K562 (cell line): Measurements from ENCODE around the gene GPR15. TPM values are rescaled to one million over a fixed set of nuclear protein-coding genes. Genes with fewer than 3 reads are reported as not detected.
A peak's percentile ranks its signal among the peaks of the same experiment; 100 is the strongest.

Experiments
- ATAC-seq: fragments of 200-7000 bp; cut with Tn5 transposase; 3 replicates; pipeline ENCODE4 v1.9.1; 2020; ENCODE audit warnings: moderate library complexity
- BruUV-seq: library from RNA; stranded (reverse); fragments of 400-500 nt; replicated peaks from 2 replicates; lab custom pipeline; 2021; lab: Mats Ljungman, UMichigan
- CTCF ChIA-PET: fragments of 300-600 bp; formaldehyde crosslinking; extraction: SDS; loops from one replicate; lab custom pipeline; 2021; ENCODE audit warnings: low intra/inter-chr PET ratio; lab: Yijun Ruan, JAX
- POLR2A ChIA-PET: fragments of 300-600, 350-650 bp; sonication (Branson Sonifier 250); formaldehyde crosslinking; extraction: SDS; loops from one replicate; lab custom pipeline; 2021; ENCODE audit warnings: antibody characterized with exemption, inconsistent platforms; lab: Yijun Ruan, JAX
- DNase-seq, 4 experiments: peaks; one replicate each; pipeline versions ENCODE4 v3.0.0 to v3.0.0-alpha.2; 2011 to 2018; ENCODE audit warnings: low spot score in 3 of 4, mixed read lengths in 3 of 4; ENCODE audit errors: extremely low read depth in 1 of 4
- FAIRE-seq: peaks from 2 replicates; lab custom pipeline; 2011; peaks lifted over from hg19 to GRCh38; lab: Jason Lieb, UNC
- H2AFZ ChIP-seq: 2 replicates; pipeline ENCODE4 v1.6.0; 2011; ENCODE audit warnings: low read depth, low read length, control low read depth, inconsistent platforms
- H3K27ac ChIP-seq: fragments of 200-600 bp; 3 replicates; pipeline ENCODE4 v1.8.0; 2011; ENCODE audit warnings: low read depth, mild to moderate bottlenecking, control low read depth, inconsistent platforms, low read length, moderate library complexity, mixed read lengths; ENCODE audit errors: extremely low read depth
- H3K27me3 ChIP-seq, 2 experiments: fragments of 300-600 bp in 1 of 2; 2 replicates in 1 of 2; 3 replicates in 1 of 2; pipeline versions ENCODE4 v1.6.0 to v1.8.0; 2011; ENCODE audit warnings: inconsistent platforms in 2 of 2, low read length in 2 of 2, mild to moderate bottlenecking in 1 of 2, mixed read lengths in 1 of 2, moderate library complexity in 1 of 2; ENCODE audit not compliant: control insufficient read depth in 2 of 2, insufficient read depth in 2 of 2
- H3K36me3 ChIP-seq: fragments of 300-600 bp; 3 replicates; pipeline ENCODE4 v1.8.0; 2011; ENCODE audit warnings: mild to moderate bottlenecking, low read length, inconsistent platforms; ENCODE audit not compliant: control insufficient read depth, insufficient read depth
- H3K4me1 ChIP-seq, 2 experiments: fragments of 200-600 bp in 1 of 2; replicated peaks in 1 of 2; 2 replicates in 1 of 2; 3 replicates in 1 of 2; pipeline versions ENCODE4 v1.5.1 to v1.8.0; 2011; ENCODE audit warnings: inconsistent platforms in 2 of 2, low read length in 2 of 2, mild to moderate bottlenecking in 1 of 2, mixed read lengths in 1 of 2, moderate library complexity in 1 of 2; ENCODE audit not compliant: control insufficient read depth in 2 of 2, insufficient read depth in 2 of 2
- H3K4me2 ChIP-seq: 2 replicates; pipeline ENCODE4 v1.6.1; 2011; ENCODE audit warnings: low read length, control low read depth, inconsistent platforms, mixed read lengths; ENCODE audit not compliant: insufficient read depth
- H3K4me3 ChIP-seq: fragments of 200-600 bp; sonication (generic), shearing (Covaris generic); 2 replicates; pipeline ENCODE4 v1.5.1; 2016; ENCODE audit warnings: control low read depth, inconsistent platforms
- H3K79me2 ChIP-seq: fragments of 200-600 bp; 3 replicates; pipeline ENCODE4 v1.8.0; 2011; ENCODE audit warnings: low read length, inconsistent platforms; ENCODE audit not compliant: control insufficient read depth, insufficient read depth
- H3K9ac ChIP-seq, 2 experiments: 2 replicates each; pipeline versions ENCODE4 v1.6.0 to v1.6.1; 2011; ENCODE audit warnings: low read depth in 2 of 2, low read length in 2 of 2, control low read depth in 1 of 2, inconsistent platforms in 1 of 2, mild to moderate bottlenecking in 1 of 2, mixed read lengths in 1 of 2; ENCODE audit not compliant: insufficient read depth in 1 of 2
- H3K9me1 ChIP-seq: one replicate; pipeline ENCODE4 v1.6.0; 2011; ENCODE audit warnings: inconsistent platforms, mild to moderate bottlenecking, low read length, moderate library complexity; ENCODE audit not compliant: control insufficient read depth, insufficient read depth
- H3K9me3 ChIP-seq: replicated peaks from 2 replicates; pipeline ENCODE4 v1.5.1; 2011; ENCODE audit warnings: low read depth, low read length, inconsistent platforms; ENCODE audit not compliant: control insufficient read depth, insufficient read depth
- H4K20me1 ChIP-seq: replicated peaks from 2 replicates; pipeline ENCODE4 v1.6.1; 2011; ENCODE audit warnings: low read length, inconsistent platforms, mixed read lengths; ENCODE audit not compliant: control insufficient read depth, insufficient read depth
- BRD9 ChIP-seq: fragments of 450-650 bp; IDR thresholded peaks from 2 replicates; pipeline ENCODE4 v1.6.1; 2018; ENCODE audit warnings: low read depth; ENCODE audit not compliant: partially characterized antibody
- CAMTA2 ChIP-seq: fragments of 250-450 bp; sonication (Bioruptor Pico); conservative IDR thresholded peaks from 2 replicates; pipeline ENCODE4 v1.5.1; 2022
- CHD1 ChIP-seq: fragments of 200-600 bp; sonication (generic); IDR thresholded peaks from one replicate; pipeline ENCODE4 v1.6.1; 2012; ENCODE audit warnings: mild to moderate bottlenecking, moderate library complexity, low read length, inconsistent platforms
- DIDO1 ChIP-seq: fragments of 450-650 bp; IDR thresholded peaks from 2 replicates; pipeline ENCODE4 v1.6.1; 2016; ENCODE audit warnings: low read depth, missing biosample characterization, missing genetic modification characterization
- DPF2 ChIP-seq: fragments of 450-650 bp; IDR thresholded peaks from 2 replicates; pipeline ENCODE4 v1.6.1; 2016
- FOXK2 ChIP-seq, 2 experiments: fragments of 450-650 bp; IDR thresholded peaks in 1 of 2; conservative IDR thresholded peaks in 1 of 2; 2 replicates each; pipeline ENCODE4 v1.6.1; 2016; ENCODE audit warnings: low read depth in 2 of 2, mild to moderate bottlenecking in 1 of 2
- GABPB2 ChIP-seq: fragments of 250-450 bp; sonication (Bioruptor Pico); conservative IDR thresholded peaks from 2 replicates; pipeline ENCODE4 v1.5.1; 2021; ENCODE audit warnings: mild to moderate bottlenecking
- L3MBTL2 ChIP-seq: fragments of 450-650 bp; IDR thresholded peaks from 2 replicates; pipeline ENCODE4 v1.6.1; 2016; ENCODE audit warnings: mild to moderate bottlenecking, moderate library complexity
- PCBP2 ChIP-seq: fragments of 200-400 bp; formaldehyde crosslinking; IDR thresholded peaks from 2 replicates; pipeline ENCODE4 v1.6.1; 2018; ENCODE audit warnings: low read length, low read depth, mild to moderate bottlenecking, moderate library complexity; ENCODE audit not compliant: poor library complexity, severe bottlenecking
- PHF20 ChIP-seq: fragments of 450-650 bp; IDR thresholded peaks from 2 replicates; pipeline ENCODE4 v1.6.1; 2018; ENCODE audit not compliant: partially characterized antibody
- POU5F1 ChIP-seq: fragments of 150-350 bp; IDR thresholded peaks from 2 replicates; pipeline ENCODE4 v1.6.1; 2014; ENCODE audit warnings: borderline replicate concordance, low read length, low read depth, mild to moderate bottlenecking; ENCODE audit not compliant: partially characterized antibody
- RFX7 ChIP-seq: fragments of 250-450 bp; sonication (Bioruptor Pico); IDR thresholded peaks from 2 replicates; pipeline ENCODE4 v1.5.1; 2021; ENCODE audit warnings: mild to moderate bottlenecking
- YBX1 ChIP-seq: fragments of 450-650 bp; IDR thresholded peaks from 2 replicates; pipeline ENCODE4 v1.7.1; 2016; ENCODE audit warnings: mild to moderate bottlenecking
- ZBTB8A ChIP-seq: fragments of 450-650 bp; IDR thresholded peaks from 2 replicates; pipeline ENCODE4 v1.6.1; 2018; ENCODE audit warnings: mild to moderate bottlenecking, moderate library complexity; ENCODE audit not compliant: partially characterized antibody
- ZNF140 ChIP-seq: fragments of 250-450 bp; sonication (Bioruptor Pico); IDR thresholded peaks from 2 replicates; pipeline ENCODE4 v1.8.0; 2021; ENCODE audit warnings: moderate library complexity, mild to moderate bottlenecking, inconsistent platforms
- ZNF324 ChIP-seq: fragments of 250-450 bp; sonication (Bioruptor Pico); IDR thresholded peaks from 2 replicates; pipeline ENCODE4 v1.4.0; 2020; ENCODE audit warnings: mild to moderate bottlenecking
- ZNF41 ChIP-seq: fragments of 250-450 bp; sonication (Bioruptor Pico); conservative IDR thresholded peaks from 2 replicates; pipeline ENCODE4 v1.4.0; 2020; ENCODE audit warnings: mild to moderate bottlenecking
- WGBS: fragments of 100-300 bp; shearing (Covaris generic); methylation state at CpG from one replicate; pipeline ENCODE4 v1.1.6; 2016; ENCODE audit warnings: low coverage, mixed read lengths; ENCODE audit not compliant: insufficient coverage; ENCODE audit errors: missing lambda C conversion rate; 5-methylcytosine and 5-hydroxymethylcytosine counted together
- in situ Hi-C: fragments of 300-500 bp; cut with MboI; formaldehyde crosslinking; loops from 4 replicates; pipeline ENCODE4 v1.15.0; 2018; ENCODE audit warnings: inconsistent platforms, mixed read lengths
- intact Hi-C: fragments of 100-400 bp; cut with micrococcal nuclease; formaldehyde crosslinking; loops from 2 replicates; pipeline ENCODE4 v1.14.2; 2022
- polyA plus RNA-seq, 8 experiments: library from polyadenylated mRNA; depleted of rRNA in 4 of 8; stranded (reverse) in 5 of 8; unstranded in 3 of 8; fragments of >200 nt; fragmentation: Nextera tagmentation in 2 of 8; fragmentation: Illumina TruSeq in 1 of 8; extraction: Ambion mirVana in 2 of 8; extraction: Trizol in 1 of 8; gene quantifications; 2 replicates each; pipeline versions ENCODE4 v1.2.1 to v1.2.3, GENCODE V29; 2011 to 2014; ENCODE audit warnings: inconsistent platforms in 1 of 8, missing spikeins in 1 of 8
- total RNA-seq, 7 experiments: library from RNA; depleted of rRNA in 6 of 7; stranded (reverse); fragments of >200 nt in 6 of 7; fragmentation: Illumina TruSeq in 2 of 7; extraction: Trizol in 2 of 7; gene quantifications; 2 replicates each; pipeline versions ENCODE4 v1.2.1 to v1.2.3, GENCODE V29; 2011 to 2021; ENCODE audit warnings: low replicate concordance in 1 of 7
- TF ChIP-seq, protein P1 (sequence below): fragments of 250-450 bp; sonication (Bioruptor Pico); IDR thresholded peaks from 2 replicates; pipeline ENCODE4 v1.5.0; 2021; ENCODE audit warnings: mild to moderate bottlenecking, borderline replicate concordance
- TF ChIP-seq, protein P2 (sequence below): fragments of 200-800 bp; sonication (Bioruptor generic); IDR thresholded peaks from 2 replicates; pipeline ENCODE4 v1.6.1; 2017; ENCODE audit warnings: missing genetic modification characterization, missing compliant biosample characterization

The GPR15 gene
- total and polyA plus RNA-seq, 9 of the 15 experiments (the other 6 are each of a cell fraction or from before 2014, with no cell fraction given): 0.13 TPM; not detected in 8

DNA sequence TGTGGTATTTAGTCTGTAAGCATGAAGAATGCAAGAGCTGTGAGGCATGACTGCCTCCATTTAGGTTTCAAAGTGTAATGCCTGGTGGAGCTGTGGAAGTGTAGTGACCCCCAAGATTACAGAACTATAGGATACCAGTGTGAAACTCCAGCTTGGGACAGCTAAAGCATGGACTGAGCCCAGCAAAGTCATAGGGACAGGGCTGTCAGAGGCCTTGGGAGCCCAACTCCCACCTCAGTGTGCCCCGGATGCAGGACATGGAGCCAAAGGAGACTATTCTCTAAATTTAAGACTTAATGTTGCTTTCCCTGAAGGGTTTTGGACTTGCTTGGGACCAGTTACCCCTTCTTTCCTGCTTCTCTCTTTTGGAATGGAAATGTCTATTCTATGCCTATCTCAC, 10.8 kb downstream of the GPR15 start:
- Histone ChIP-seq H3K27ac (no peak overlapping the region), H3K79me2 (no peaks in the 10 kb centered on the region)
- no TSS peak for BruUV-seq

DNA sequence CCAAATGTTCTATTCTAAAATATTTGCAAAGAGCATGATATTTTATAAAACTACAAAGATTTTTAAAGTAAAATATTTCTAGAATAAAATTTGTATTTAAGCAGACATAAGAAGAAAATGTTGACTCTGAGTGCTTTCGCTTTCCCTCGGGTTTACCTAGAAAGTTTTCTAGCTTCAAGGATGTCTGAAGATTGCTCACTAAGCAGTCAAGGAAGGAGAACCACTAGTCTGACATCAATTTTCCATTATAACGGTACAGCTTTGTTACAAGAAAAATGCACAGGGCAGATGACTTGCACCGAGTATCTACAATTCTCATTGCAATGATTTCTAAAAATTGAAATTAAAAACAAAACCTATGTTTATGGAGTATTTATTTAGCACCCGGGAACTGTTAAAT, 14.2 kb downstream of the GPR15 start:
- BruUV-seq: no TSS peak
- H3K9me3 ChIP-seq: no peaks in the 10 kb centered on the region
- H4K20me1 ChIP-seq: no peaks in the 10 kb centered on the region
- no peak overlapping the region for H3K27ac ChIP-seq
- H3K36me3 ChIP-seq: no peaks in the 10 kb centered on the region
- FAIRE-seq: no peak
- H3K9me1 ChIP-seq: no peaks in the 10 kb centered on the region
- no peaks in the 10 kb centered on the region for H3K79me2 ChIP-seq
- DNase-seq: no peak
- intact Hi-C loops: no loop called here
- CTCF ChIA-PET: no interaction called here
- no peak for ATAC-seq
- no peak overlapping the region for H3K4me2 ChIP-seq
- no peak overlapping the region for H3K9ac ChIP-seq
- peaks cover under 1 to 2% of the 10 kb centered on the region in 2 experiments; a peak in 3 of 5 replicates for H3K4me1 ChIP-seq
- 48% methylated on average over 5 of the region's 5 CpGs for WGBS
- no peaks in the 10 kb centered on the region for H3K27me3 ChIP-seq
- H2AFZ ChIP-seq: no peak overlapping the region
- in situ Hi-C loops: no loop called here
- POLR2A ChIA-PET: interaction anchor here (0.9 kb wide), 1 partner anchor 10 kb away, joined by 3 read pairs; no protein-coding TSS in a partner anchor
- no peak overlapping the region for H3K4me3 ChIP-seq
- TF ChIP-seq, protein P1, sequence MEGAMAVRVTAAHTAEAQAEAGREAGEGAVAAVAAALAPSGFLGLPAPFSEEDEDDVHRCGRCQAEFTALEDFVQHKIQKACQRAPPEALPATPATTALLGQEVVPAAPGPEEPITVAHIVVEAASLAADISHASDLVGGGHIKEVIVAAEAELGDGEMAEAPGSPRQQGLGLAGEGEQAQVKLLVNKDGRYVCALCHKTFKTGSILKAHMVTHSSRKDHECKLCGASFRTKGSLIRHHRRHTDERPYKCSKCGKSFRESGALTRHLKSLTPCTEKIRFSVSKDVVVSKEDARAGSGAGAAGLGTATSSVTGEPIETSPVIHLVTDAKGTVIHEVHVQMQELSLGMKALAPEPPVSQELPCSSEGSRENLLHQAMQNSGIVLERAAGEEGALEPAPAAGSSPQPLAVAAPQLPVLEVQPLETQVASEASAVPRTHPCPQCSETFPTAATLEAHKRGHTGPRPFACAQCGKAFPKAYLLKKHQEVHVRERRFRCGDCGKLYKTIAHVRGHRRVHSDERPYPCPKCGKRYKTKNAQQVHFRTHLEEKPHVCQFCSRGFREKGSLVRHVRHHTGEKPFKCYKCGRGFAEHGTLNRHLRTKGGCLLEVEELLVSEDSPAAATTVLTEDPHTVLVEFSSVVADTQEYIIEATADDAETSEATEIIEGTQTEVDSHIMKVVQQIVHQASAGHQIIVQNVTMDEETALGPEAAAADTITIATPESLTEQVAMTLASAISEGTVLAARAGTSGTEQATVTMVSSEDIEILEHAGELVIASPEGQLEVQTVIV (CRISPR knock-in tag): no peak
- no peak for TF ChIP-seq BRD9
- TF ChIP-seq CAMTA2: no peak
- no peak for TF ChIP-seq DPF2
- no peak for TF ChIP-seq PHF20
- TF ChIP-seq FOXK2 (conservative IDR thresholded peaks at IDR 0.05 in 1 of 2, IDR thresholded peaks at IDR 0.05 in 1 of 2; ENCODE audit: low read depth in 2 of 2): no peak
- TF ChIP-seq, protein P2, sequence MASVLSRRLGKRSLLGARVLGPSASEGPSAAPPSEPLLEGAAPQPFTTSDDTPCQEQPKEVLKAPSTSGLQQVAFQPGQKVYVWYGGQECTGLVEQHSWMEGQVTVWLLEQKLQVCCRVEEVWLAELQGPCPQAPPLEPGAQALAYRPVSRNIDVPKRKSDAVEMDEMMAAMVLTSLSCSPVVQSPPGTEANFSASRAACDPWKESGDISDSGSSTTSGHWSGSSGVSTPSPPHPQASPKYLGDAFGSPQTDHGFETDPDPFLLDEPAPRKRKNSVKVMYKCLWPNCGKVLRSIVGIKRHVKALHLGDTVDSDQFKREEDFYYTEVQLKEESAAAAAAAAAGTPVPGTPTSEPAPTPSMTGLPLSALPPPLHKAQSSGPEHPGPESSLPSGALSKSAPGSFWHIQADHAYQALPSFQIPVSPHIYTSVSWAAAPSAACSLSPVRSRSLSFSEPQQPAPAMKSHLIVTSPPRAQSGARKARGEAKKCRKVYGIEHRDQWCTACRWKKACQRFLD: no peak
- TF ChIP-seq ZBTB8A: no peak
- no peak for TF ChIP-seq DIDO1
- TF ChIP-seq CHD1: no peak
- no peak for TF ChIP-seq ZNF41

More for the DNA sequence above, 10.8 kb downstream of the GPR15 start:
- no peaks in the 10 kb centered on the region for H3K36me3 ChIP-seq
- no peaks in the 10 kb centered on the region for H3K9me1 ChIP-seq
- TF ChIP-seq YBX1 (no peak), PCBP2 (no peak), GABPB2 (CRISPR knock-in tag) (no peak), RFX7 (no peak), POU5F1 (no peak), ZNF140 (CRISPR knock-in tag) (no peak), L3MBTL2 (no peak), ZNF324 (CRISPR knock-in tag) (no peak)
- WGBS: 100% methylated on average over 1 of the region's 1 CpG
- in situ Hi-C loops: no loop called here
- no peak overlapping the region for H3K9ac ChIP-seq
- intact Hi-C loops: no loop called here
- no peaks in the 10 kb centered on the region for H4K20me1 ChIP-seq
- H3K4me1 ChIP-seq: no peaks in the 10 kb centered on the region; a peak in 1 of 5 replicates
- POLR2A ChIA-PET: no interaction called here
- H3K4me3 ChIP-seq: no peak overlapping the region
- no peak overlapping the region for H3K4me2 ChIP-seq
- FAIRE-seq (no peak), DNase-seq (no peak), ATAC-seq (peak; percentile 51; the same call in 2 of the 3 replicates)
- H2AFZ ChIP-seq: peak overlapping the region; percentile 55; the same call in 1 of the 2 replicates
- no peaks in the 10 kb centered on the region for H3K27me3 ChIP-seq
- no peaks in the 10 kb centered on the region for H3K9me3 ChIP-seq
- CTCF ChIA-PET: no interaction called here
